ENCODE results near the gene ANKHD1. TPM values are rescaled to one million over a fixed set of nuclear protein-coding genes. Genes with fewer than 3 reads are reported as not detected.

ANKHD1 gene
- polyA plus RNA-seq, 1 donor from 2014 or later = 61.8 TPM

DNA sequence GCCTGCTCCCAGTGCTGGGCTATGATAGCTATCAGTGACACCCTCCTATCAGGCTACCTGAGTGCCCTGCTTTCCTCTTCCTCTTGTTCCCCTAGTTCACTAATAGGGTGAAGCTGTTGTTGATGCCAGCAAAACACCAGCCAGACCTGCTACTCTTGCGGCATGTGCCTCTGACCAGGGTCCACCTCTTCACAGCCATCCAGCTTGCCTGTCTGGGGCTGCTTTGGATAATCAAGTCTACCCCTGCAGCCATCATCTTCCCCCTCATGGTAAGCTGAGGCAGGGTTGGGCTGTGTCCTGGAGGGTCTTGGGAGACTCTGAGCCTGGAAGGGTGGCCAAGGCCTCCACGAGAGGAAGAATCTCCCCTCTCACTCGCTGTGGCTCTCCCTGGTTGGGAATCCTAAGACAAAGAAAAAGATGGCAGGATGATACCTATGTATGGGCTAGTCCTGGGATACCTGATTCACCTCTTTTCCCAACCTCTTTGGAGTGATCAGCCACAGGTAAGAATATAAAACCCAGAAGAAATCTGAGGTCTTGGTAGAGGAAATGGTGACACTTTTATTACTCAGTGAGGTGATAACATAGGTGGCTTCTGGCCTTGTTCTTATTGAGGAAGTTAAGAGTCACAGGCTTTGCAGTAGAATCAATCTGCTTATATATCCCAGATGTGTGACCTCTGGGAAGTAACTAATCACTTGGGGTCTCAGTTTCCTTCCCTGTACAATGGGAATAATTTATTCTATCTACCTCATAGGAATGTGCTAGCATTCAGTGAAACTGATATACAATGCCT lies 30.1 kb upstream of the ANKHD1 start:
- Histone ChIP-seq H2AFZ (ENCODE audit: low read depth, low read length) (no peak overlapping the region), H3K27ac (ENCODE audit: low read length) (no peak overlapping the region), H3K79me2 (replicated peaks; ENCODE audit: insufficient read depth, low read length) (no peaks in the 10 kb centered on the region), H3K4me2 (ENCODE audit: low read length) (no peak overlapping the region), H3K4me3 (ENCODE audit: low read length) (no peak overlapping the region), H3K9me3 (ENCODE audit: low read length) (no peaks in the 10 kb centered on the region), H4K20me1 (ENCODE audit: insufficient read depth) (no peaks in the 10 kb centered on the region), H3K9ac (ENCODE audit: low read length) (no peak overlapping the region), H3K36me3 (ENCODE audit: insufficient read depth, low read length) (no peaks in the 10 kb centered on the region), H3K27me3 (ENCODE audit: insufficient read depth, low read depth, low read length) (no peaks in the 10 kb centered on the region), H3F3A (ENCODE audit: insufficient read depth, low read length, poor library complexity, severe bottlenecking) (no peaks in the 10 kb centered on the region), H3K9me2 (ENCODE audit: insufficient read depth, low read length) (no peaks in the 10 kb centered on the region)
- TF ChIP-seq EP300 (conservative IDR thresholded peaks at IDR 0.05; ENCODE audit: poor library complexity, severe bottlenecking) (no peak), MXI1 (conservative IDR thresholded peaks at IDR 0.05; ENCODE audit: poor library complexity, severe bottlenecking) (no peak), TAF1 (IDR thresholded peaks at IDR 0.05; ENCODE audit: low read depth) (no peak), SMC3 (conservative IDR thresholded peaks at IDR 0.05; ENCODE audit: poor library complexity) (no peak)

DNA sequence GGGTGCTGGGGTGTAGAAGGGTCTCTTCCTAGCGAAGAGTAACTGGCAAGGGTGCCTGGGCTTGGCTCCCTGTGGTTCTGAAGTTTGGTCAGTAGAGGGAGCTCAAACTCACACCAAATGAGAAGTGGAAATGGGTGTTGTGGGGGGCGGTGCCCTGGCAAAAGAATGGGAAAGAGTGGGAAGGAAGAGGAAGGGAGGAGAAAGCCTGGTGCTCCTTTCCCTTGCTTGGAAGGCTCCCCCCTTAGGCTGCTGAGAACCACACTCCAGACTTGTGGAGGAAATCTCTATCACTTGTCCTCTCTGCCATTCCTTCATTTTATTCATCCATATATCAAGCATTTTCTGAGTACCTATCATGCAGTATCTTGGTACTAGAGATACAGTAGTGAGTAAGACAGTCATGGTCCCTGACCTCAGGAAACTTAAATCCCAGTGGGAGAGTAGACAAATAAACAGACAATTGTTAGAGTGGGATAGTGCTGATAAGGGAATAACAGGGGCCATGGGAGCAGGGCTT lies 28.6 kb upstream of the ANKHD1 start:
- no peak overlapping the region for H3K27ac ChIP-seq (ENCODE audit: low read length)
- no peaks in the 10 kb centered on the region for H3K27me3 ChIP-seq (ENCODE audit: insufficient read depth, low read depth, low read length)
- H3K9ac ChIP-seq (ENCODE audit: low read length) = no peak overlapping the region
- no peaks in the 10 kb centered on the region for H4K20me1 ChIP-seq (ENCODE audit: insufficient read depth)
- no peak overlapping the region for H3K4me3 ChIP-seq (ENCODE audit: low read length)
- no peak overlapping the region for H2AFZ ChIP-seq (ENCODE audit: low read depth, low read length)
- H3K4me2 ChIP-seq (ENCODE audit: low read length) = no peak overlapping the region
- no peaks in the 10 kb centered on the region for H3K36me3 ChIP-seq (ENCODE audit: insufficient read depth, low read length)
- H3K79me2 ChIP-seq (replicated peaks; ENCODE audit: insufficient read depth, low read length) = no peaks in the 10 kb centered on the region
- no peaks in the 10 kb centered on the region for H3K9me3 ChIP-seq (ENCODE audit: low read length)
- no peaks in the 10 kb centered on the region for H3K9me2 ChIP-seq (ENCODE audit: insufficient read depth, low read length)
- TF ChIP-seq TAF1 (IDR thresholded peaks at IDR 0.05; ENCODE audit: low read depth) = no peak
- TF ChIP-seq, protein P1, sequence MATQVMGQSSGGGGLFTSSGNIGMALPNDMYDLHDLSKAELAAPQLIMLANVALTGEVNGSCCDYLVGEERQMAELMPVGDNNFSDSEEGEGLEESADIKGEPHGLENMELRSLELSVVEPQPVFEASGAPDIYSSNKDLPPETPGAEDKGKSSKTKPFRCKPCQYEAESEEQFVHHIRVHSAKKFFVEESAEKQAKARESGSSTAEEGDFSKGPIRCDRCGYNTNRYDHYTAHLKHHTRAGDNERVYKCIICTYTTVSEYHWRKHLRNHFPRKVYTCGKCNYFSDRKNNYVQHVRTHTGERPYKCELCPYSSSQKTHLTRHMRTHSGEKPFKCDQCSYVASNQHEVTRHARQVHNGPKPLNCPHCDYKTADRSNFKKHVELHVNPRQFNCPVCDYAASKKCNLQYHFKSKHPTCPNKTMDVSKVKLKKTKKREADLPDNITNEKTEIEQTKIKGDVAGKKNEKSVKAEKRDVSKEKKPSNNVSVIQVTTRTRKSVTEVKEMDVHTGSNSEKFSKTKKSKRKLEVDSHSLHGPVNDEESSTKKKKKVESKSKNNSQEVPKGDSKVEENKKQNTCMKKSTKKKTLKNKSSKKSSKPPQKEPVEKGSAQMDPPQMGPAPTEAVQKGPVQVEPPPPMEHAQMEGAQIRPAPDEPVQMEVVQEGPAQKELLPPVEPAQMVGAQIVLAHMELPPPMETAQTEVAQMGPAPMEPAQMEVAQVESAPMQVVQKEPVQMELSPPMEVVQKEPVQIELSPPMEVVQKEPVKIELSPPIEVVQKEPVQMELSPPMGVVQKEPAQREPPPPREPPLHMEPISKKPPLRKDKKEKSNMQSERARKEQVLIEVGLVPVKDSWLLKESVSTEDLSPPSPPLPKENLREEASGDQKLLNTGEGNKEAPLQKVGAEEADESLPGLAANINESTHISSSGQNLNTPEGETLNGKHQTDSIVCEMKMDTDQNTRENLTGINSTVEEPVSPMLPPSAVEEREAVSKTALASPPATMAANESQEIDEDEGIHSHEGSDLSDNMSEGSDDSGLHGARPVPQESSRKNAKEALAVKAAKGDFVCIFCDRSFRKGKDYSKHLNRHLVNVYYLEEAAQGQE (IDR thresholded peaks at IDR 0.05; ENCODE audit: borderline replicate concordance) = no peak
- TF ChIP-seq, protein P2, sequence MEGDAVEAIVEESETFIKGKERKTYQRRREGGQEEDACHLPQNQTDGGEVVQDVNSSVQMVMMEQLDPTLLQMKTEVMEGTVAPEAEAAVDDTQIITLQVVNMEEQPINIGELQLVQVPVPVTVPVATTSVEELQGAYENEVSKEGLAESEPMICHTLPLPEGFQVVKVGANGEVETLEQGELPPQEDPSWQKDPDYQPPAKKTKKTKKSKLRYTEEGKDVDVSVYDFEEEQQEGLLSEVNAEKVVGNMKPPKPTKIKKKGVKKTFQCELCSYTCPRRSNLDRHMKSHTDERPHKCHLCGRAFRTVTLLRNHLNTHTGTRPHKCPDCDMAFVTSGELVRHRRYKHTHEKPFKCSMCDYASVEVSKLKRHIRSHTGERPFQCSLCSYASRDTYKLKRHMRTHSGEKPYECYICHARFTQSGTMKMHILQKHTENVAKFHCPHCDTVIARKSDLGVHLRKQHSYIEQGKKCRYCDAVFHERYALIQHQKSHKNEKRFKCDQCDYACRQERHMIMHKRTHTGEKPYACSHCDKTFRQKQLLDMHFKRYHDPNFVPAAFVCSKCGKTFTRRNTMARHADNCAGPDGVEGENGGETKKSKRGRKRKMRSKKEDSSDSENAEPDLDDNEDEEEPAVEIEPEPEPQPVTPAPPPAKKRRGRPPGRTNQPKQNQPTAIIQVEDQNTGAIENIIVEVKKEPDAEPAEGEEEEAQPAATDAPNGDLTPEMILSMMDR (IDR thresholded peaks at IDR 0.05; ENCODE audit: poor library complexity, severe bottlenecking) = peak; percentile 72
- TF ChIP-seq MXI1 (conservative IDR thresholded peaks at IDR 0.05; ENCODE audit: poor library complexity, severe bottlenecking) = no peak
- peak; percentile 59 for TF ChIP-seq RAD21 (conservative IDR thresholded peaks at IDR 0.05)
- TF ChIP-seq SMC3 (conservative IDR thresholded peaks at IDR 0.05; ENCODE audit: poor library complexity) = peak; percentile 54
- no peak for TF ChIP-seq POLR2AphosphoS5 (IDR thresholded peaks at IDR 0.05)
- no peak for TF ChIP-seq EP300 (conservative IDR thresholded peaks at IDR 0.05; ENCODE audit: poor library complexity, severe bottlenecking)
- TF ChIP-seq EZH2 (IDR thresholded peaks at IDR 0.05; ENCODE audit: borderline replicate concordance, insufficient read depth, low read length, poor library complexity, severe bottlenecking) = no peak
- H3F3A ChIP-seq (ENCODE audit: insufficient read depth, low read length, poor library complexity, severe bottlenecking) = no peaks in the 10 kb centered on the region
